Fibroblast of the conjunctiva (primary cell): Measurements from ENCODE around the gene RIC3.

ENCODE experiments used
- DNase-seq: peaks from one replicate; pipeline ENCODE4 v3.0.0-alpha.2; 2010; ENCODE audit warnings: low read depth

RIC3 gene

DNA sequence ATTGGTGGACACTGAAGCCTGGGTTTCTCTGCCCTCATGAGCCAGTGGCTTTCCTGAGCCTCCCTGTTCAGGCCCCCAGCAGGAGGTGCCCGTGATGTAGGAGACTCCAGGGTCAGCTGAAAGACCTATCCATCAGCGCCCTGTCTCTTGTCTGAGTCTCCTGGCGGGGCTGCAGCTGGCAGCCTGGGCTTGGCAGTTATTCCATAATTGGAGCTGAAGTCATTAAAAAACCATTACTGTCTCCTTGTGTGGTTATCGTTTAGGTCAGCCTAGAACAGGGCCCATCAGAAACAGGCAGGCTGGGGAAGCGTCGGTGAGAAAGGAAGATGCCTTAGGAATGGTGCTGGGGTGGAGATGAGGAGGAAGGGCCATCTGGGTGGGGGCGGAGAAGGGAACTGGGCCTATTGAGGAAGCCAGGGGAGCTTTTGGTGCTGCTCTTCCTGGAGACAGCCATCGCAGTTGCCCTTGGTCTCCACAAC, 82.8 kb downstream of the RIC3 start:
- no peak for DNase-seq

DNA sequence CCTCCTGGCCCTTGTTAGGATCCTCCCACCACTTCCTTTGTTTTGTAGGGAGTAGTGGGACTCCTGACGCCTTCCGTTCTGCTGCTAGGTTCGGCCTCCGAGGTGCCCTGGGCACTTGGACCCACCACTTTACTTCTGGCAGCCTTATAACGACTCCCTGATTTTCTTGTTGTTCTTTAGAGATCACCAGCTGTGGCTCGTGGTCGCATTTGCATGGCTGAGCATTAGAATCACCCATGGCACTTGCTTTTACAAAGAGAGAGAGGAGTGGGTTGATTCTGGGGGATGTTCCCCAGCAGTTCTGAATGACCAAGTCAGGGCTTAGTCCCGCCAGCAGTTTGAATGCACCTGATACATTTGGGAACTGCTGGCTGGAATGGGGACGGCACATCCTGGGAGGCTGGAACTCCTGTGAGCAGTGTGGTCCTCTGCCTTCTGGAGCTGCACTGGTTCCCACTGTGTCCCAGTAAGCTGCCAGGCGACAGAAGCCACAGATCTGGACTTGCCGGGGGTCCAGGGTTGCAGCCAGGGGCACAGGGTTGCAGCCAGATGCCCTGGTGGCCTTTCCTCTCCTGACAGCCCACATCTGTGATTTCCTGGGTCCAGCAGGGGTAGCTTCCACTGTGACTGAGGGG, 83.7 kb downstream of the RIC3 start:
- DNase-seq, result no peak

DNA sequence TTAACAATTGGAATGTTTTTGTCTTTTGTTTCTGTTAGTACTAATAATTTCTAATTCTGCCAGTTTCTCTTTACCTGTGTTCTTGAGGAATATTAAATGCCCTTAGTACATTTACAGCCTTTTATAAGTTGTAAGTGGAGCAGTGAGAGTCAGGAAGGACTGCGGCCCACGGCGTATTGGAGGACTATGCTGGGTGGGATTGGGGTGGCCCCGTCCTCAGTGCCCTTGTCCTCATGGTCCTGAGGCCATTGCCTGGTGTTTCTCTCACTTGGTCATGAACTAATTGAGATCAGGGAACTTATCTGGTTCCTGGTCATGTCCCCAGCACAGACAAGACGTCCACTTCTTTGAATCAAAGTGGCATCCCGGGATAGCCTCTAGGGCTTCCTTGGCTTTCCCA, 84.5 kb downstream of the RIC3 start:
- no peak for DNase-seq

DNA sequence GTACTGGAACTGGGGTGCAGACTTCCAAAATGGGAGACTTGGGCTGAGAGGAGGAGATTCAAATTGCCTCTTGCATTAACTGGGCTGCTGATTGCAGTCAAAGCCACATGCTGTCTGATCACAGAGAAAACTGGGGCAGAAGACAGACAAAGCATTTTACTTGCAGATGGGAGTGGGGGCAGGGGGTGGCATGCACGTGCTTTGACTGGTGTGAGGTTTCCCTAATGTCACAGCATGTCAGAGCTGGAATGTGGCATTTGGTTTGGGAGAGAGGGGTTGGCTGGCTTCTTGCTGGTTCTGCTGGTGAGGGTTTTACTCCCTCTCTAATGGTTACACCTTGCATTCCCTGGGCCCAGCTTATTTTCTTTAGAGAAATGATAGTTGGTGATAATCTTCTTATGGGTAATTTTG, 84.9 kb downstream of the RIC3 start:
- DNase-seq, result no peak

DNA sequence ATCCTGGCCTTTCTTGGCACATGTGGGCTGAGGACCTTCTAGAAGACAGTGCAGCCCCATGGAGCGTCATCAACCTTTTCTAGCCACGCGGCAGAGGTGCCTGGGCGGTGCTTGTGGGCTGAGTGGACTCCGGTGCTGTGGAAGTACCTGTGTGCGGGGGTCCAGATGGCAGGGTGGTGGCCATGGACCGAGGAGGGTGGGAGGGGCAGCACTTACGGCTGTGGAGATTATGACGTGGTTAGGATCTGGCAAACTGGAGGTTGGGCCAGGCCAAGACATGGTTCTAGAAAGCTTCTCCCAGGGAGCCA, 85.8 kb downstream of the RIC3 start:
- DNase-seq, result no peak

DNA sequence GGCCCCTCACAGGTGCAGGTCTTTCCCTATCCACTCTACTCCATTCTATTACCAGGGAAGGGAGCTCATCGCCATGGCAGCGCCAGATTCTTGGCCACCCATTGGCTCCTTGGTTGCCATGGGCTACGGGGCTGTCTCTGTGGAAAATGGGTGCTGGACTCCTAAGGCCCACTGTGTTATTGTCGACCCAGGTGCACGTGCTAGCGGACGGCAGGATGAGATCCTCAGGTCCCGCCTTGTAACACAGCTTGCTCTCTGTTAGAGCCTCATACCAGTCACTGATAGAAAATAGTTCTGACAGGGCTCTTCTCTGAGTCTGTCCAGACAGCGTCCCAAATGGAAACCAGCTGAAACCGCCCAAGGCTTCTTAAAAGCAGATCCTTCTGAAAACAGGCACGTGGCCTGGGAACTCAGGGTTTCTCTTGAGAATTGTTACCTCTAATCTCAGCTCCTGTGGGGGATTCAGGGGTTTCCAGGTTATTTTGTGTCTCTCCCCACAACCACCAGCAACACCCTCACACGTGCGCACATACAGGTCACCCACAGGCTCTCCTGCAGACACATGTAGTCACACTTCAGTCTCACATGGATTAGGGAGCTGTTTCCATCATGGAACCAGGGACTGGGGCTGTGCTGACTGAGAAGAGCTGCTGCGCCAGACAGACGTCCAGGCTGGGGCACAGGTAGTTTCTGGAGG, 86.3 kb downstream of the RIC3 start:
- DNase-seq, result no peak

DNA sequence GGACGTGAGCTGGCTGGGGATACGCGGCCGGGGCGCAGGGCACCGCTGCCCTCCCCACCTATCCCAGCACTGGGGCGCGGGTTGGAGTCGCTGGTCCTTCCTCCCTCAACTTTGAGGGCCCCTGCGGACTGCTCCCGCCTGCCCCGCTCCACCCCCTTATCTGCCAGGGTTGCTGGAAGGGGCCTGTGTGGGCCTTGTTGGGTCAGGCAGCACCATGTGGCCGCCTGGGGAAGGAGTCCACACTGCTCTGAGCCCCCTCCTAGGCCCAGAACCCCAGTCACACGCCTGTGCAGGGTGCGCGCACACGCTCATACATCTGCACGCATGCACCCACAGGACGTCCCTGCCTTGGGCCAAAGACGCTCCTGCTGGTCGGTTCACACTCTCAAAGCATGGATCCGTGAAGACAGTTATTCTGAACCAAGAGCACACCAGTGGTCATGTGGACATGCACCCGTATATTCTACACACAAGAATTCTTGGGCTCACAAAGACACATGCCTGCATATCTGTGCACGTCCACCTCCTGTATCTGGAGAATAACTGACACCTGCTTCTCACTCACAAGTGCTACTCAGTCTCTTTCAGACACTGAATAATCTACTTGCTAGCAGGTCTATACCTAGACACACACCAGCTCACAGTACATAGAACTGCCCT, 87.1 kb downstream of the RIC3 start:
- DNase-seq, result no peak

DNA sequence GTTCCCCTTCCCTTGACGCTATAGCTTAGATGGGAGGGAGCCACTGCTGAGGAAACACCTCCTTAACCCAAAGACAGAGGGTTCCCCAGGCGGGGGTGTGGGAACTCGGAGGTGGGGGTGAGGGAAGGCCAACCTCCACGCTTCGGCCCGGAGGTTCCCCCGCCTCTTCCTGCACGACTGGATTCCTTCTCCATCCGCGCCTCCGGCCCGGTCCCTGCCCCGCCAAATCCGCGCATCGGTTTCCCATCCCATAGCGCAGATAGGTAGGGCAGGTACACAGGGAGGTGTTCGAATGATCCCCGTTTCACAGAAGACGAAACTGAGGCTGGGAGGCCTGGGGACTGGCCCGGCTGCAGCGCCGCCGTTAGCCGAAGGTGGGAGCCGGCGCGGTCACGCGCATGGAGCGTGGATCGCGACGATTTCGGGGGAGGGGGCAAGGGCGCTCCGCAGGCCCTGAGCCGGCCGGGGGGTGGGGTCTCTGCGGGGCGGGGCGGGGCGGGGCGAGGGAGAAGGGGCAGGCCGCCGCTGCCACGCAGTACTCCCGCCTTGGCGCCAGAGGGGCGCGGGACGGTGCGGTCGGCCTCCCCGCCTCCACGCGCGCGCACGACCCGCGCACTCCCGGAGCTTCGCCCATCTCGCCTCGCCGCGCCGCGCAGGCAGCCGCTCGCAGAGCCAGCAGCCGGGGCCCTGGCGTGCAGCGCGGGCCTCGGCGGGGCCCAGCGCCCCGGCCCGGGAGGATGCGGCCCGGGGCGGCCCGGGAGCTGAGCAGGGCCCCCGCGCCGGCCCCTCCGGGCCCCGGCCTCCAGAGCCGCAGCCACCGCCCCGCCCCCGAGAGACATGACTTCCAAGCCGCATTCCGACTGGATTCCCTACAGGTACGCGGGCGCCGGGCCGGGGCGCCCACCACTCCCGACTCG, 87.9 kb downstream of the RIC3 start, which contains the start of gene TUB:
TSS of gene TUB (plus strand) at position 538 of the 917 bp plus-strand sequence. CDS start at position 838, 300 bp downstream.
- DNase-seq, result no peak

DNA sequence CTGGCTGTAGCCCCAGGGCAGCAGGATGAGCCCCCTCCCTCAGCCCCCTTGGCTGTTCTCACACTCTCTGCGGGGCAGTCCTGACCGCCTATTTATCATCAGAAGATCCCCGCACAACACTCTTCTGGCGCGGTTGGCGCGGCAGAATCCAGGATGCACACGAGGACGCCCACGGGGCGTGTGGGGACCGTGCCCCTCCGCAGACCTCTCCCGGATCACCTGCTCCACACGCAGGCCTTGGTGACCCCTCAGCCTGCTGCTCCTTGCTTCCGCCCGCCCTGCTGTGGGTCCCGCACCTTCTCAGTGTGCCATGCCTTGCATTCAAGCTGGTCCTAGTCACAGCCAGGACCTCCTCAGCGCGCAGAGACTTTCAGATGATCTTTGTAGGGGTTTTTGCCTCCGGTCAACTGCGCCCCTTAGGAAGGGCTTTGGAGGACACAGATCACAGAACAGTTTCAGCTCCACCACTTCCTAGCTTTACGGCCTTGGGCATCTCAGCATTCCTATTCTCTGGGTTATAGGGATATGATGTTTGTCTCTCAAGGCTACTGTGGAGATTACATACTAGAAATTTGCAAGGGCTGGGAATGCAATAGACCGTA, 88.7 kb downstream of the RIC3 start:
- DNase-seq, result no peak

DNA sequence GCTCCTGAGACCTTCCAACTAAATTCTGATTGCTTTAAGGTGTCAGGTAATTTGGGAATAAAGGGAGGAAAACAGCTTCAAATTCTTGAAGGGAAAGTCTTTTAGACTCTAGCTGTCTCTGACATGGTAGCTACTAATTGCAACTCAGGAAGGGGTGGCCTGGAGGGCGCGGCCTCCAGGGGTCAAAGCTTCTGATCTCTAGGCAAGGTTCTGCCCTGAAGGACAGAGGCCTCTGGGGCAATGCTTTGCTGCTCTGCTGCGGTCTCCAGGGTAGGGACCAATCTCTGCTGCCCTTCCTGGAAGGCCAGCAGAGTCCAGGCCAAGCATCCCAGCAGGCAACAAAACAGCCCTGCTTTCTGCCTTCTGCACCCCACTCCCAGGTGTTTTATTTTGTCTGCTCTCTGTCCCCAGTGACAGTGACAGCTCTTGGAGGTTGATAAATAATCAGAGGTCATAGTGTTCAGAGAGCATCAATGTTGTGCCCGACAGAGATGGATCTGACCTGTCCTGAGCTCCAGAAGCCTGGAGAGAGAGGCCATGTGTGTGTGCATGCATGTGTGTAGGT, 89.6 kb downstream of the RIC3 start:
- no peak for DNase-seq

DNA sequence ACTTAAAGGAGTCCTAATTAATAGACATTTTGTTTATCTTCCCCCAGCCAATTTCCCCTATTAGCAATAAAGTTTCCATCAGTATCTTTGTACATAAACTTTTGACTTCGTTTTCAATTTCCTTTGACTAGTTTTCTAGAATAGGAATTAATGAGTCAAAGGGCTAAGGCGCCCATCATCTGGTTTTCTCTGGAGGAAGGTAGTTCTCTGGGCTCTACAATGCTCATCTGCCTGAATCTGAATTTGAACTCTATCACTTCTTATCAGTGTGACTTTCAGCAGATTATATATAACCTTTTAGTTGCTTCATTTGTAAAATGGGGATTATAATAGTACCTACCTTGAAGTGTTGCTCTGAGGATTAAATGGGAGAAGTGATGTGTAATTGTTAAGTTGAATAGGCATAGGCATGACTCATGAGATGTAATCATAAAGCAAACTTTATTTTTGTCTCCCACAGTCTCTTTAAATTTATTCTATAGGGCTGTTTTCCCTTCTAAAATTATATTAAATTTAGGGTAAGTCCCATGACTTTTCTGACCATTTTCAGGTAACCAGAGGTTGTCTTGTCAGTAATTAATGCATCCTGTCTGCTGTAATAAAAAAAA, 93.6 kb downstream of the RIC3 start:
- DNase-seq, result no peak

DNA sequence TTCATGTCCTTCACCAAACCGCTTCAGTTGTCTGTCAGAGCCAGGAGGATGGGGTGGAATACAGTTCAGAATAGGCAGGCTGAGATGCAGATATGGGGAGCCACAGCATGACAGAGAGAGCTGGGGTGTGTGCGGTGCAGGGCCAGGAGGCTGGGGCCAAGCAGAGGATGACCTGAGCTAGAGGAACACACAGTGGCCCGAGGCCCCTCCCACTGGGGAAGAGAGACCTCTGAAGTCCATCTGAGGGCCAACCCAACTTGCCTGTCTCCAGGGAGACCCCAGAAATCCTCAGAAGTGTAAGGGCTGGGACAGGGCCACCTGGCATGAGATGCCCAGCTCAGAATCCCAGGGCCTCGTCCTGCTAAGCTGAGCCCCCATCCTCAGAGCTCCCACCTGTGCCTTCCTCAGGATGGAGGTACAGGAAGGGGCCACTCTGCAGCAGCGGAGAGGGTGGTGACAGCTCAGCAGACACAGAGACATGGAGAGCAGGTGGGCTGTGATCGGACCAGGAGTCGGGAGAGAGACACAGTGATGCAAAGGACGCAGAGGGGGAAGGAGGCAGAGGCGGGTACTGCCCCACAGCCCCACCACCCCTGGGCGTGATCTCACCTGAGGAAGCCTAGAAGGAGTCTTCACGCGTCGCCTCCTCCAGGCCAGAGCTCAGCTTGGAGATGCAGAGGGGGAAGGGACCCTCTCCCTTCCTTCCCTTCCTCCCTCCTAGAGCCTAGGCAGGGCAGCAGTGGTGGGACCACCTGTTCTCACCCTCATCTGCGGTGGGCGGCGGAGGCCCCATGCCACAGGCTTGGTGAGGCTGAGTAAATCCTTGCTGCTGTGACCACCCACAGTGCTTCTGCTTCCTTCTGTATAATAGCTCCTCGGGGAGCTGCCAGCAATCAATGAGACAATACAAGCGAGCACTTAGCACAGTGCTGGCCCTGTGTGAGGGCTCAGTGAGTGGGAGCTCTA, 96.9 kb downstream of the RIC3 start:
- no peak for DNase-seq

DNA sequence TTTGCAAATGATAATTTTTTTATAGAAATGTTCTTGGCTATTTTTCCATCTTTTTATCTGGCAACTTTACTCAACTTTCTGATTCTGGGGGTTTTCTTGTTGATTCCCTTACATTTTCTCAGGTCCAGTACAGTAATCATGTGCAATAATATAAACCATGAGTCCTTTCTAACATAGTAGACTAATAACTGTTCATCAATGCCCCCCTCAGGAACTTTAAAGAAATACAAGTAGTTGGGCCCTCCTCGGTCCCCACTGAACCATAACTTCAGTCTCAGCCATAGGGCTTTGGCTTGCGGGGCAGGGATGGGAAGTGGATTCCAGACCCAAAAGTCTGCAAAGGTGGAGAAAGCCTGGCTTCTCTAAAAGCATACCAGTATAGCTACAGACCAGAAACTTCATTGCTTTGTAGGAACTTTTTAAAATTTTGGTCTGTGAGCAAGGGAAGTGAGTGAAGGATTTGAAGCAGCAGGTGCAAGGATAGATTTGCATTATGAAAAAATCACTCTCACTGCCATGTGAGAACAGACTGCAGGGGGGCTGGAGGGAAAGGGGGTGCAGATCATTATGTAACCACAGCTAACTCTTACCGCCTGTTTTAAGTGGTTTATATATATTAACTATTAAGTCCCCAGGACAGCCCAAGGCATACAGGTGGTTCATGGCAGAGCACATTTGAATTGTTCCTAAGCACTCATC, 98.3 kb downstream of the RIC3 start:
- DNase-seq, result peak; percentile 33

DNA sequence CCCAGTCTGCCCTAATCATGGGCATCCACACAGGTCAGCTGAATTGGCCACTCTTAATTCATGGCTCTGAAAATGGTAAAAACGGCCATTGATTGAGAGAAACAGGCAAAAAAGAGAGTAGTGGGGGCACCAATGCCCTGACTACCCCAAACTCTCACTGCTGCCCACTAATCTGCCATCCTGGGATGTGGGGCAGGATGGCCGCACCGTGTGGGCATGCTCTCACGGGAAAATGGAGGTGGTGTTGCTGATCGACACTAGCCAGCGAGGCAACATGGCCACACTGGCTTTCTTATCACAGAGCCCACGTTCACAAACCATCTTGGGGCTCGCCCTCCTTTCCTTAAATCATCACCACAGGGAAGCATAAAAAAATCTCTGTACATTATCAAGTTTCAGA, 99.1 kb downstream of the RIC3 start:
- no peak for DNase-seq

DNA sequence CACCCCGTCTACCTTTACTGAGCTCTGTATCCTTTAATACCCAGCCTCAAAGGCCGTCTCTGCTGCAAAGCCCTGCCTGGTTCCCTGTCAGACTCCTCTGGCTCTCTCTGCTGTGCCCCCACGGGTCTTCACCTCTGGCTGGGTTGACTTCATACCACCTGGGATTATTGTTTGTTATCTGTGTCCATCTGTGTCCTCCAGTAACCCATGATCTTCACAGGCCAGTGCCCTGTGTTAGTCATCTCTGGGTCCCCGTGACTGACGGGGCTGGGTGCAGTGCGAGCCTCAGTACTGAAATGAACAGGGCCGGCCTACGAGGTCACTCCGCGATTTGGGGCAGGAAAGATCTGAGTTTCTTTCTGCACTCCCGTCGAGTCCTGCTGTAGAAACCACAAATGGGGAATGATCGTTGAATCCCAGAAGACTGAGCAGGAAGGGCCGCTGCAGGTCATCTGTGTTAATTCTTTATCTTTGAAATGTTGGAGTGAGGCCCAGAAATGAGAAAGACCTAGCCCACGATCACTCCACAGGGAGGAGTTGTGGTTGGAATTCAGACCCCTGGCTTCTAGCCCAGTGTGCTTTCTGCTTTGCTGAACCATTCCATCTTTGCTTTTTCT, 100.1 kb downstream of the RIC3 start:
- DNase-seq, result peak; percentile 56

DNA sequence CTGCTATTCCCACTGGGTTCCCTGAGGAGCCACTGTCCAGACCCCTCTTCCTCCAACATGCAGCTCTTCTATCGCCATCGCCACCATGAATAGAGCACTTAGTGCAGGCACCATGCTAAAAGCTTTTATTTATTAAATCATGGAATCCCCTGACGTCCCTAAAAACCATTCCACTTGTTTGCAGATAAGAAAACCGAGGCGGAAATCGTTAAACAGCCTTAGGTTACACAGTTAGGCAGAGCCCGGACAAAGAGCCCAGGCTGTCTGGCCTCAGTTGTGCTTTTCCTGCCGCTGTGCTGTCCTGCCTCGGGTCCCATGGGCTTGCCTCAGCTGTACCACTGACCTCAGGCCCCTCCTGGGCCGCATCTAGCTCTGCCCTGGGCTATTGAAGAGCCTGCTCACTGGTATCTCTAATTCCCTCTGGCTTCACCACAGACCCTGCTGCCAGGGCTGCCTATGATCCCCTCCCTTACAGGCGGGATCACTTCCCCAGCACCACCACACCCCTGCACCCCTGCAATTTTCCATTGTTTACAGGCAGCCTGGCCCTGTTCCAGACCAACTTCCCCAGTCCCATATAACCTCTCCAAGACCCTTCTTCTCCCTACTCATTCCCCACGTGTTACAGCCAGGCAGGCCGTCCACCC, 100.8 kb downstream of the RIC3 start:
- DNase-seq, result no peak

DNA sequence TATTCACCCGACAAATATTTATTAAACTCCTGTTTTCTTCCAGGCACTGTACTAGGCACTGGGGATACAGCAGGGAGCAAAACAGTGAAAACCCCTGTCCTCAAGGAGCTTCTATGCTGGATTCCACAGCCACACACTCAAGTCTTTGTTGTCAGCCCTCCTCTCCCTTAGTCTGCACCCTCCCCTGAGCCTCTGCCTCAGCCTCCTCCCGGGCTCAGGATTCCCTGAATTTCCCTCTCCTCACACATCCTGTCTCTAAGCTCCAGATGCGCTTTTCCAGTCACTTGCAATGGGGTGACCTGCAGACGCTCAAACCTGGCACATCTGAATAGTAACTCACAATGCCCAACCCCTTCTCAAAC, 101.3 kb downstream of the RIC3 start:
- DNase-seq, result no peak

DNA sequence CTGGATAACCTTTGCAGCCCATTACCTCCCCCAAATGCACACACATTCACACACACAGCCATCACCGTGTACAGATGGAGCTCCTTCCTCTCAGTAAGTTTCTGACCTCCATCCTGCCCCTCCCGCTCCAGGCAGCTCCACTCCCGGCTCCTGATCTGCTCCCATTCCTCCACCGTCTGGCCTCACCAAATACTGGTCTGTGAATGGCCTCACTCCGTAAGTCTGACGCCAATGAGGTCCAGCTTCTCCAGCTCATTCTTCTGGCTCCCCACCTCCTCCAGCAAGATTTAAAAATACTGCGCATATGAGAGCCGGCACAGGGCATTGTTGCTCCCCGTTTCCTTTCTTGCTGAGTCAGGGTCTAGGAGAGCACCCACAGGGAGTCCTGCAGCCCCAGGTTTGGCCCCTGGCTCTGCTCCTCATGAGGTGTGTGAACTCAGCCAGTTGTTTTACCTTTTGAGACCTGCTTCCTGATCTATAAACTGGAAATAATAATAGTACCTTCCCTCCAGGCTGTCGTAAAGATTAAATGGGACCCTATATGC, 101.8 kb downstream of the RIC3 start:
- no peak for DNase-seq
